Measurements from ENCODE around the gene ARHGAP1. TPM values are rescaled to one million over a fixed set of nuclear protein-coding genes. Genes with fewer than 3 reads are reported as not detected.

ARHGAP1 gene
- 39.9 and 50.1 TPM in 2 replicates for total RNA-seq

DNA sequence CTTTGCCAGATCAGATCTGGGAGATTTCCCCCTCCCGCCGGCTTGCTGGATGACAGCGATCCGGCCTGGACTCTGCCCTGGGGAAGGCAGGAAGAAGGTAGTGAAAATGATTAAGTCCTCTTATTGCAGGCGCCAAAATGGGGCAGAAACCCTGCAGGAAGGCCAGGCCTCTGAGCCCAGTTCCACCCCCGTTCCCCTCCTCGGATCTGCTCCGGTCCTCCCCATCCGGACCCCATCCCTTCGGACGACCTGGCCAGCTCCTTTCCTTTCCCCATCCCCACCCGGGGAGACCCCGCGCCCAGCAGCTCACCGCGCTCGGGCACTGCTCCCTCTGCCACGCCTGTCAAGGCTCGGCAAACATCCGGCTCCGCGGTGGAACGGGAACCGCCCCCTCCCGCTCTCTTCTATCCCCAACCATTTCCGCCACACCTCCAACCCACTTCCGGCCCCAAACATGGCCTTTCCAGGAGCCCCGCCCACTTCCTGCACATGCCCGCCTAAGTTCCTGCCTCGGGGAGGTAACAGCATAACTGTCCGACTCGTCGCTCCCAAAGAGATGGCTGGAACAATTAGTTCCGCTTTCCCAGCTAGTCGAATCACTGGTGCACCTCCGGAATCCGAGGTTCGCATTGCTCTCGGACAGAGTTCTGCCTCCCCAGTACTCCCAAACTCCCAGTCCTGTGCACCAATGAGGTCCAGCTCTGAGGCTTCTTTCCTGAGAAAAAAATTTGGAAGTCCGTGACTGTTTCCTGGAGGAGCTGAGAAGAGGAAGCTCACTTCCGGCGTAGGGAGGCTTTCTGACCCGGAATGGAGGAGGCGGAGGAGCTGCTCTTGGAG lies at the start of gene ARHGAP1, which contains the start of gene ZNF408:
Gene ARHGAP1 (minus strand): TSS at position 379 of the 837 bp plus-strand sequence. CDS start 4,512 bp downstream, outside the sequence.
Gene ZNF408 (plus strand): TSS at position 791 of the 837 bp plus-strand sequence. CDS start 17 bp downstream, at position 808.

DNA sequence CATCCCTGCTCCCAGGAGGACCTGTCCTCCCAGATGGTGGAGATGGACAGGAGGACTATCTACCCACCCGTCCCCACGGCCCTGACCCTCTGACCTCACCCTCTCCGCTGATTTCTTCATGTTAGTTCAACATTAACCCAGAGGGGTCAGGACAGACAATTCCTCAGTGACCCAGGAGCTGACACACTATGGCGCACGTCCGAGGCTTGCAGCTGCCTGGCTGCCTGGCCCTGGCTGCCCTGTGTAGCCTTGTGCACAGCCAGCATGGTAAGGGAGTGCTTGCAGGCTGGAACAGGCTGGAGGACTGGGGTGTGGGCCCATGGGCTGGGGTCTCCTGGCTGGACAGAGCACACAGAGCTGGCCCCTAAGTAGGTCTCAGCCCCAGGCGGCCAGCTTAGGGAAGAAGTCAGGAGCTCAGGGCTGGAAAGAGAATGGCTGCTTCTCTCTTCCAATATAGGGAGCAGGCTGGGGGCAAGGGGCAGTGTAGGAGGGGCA lies 18.7 kb upstream of the ARHGAP1 start, which contains the start of gene F2:
Gene F2 (plus strand): TSS at position 166 of the 495 bp plus-strand sequence. CDS start 23 bp downstream, at position 189.

Other genes starting within 250 kb of the ARHGAP1 start
- 17.3 and 19.1 TPM in 2 replicates for gene AMBRA1, start 106.6 kb downstream of the ARHGAP1 start, total RNA-seq
- 2.9 and 5.7 TPM in 2 replicates for gene HARBI1, start 83.4 kb downstream of the ARHGAP1 start, total RNA-seq
- gene ATG13, start 83.1 kb downstream of the ARHGAP1 start, total RNA-seq = 92.6 and 116 TPM in 2 replicates
- 12.5 and 19.0 TPM in 2 replicates for gene ZNF408, start 412 bp upstream of the ARHGAP1 start, total RNA-seq
- not detected in 2 replicates for gene F2, start 18.6 kb upstream of the ARHGAP1 start, total RNA-seq
- 34.5 and 37.4 TPM in 2 replicates for gene CKAP5, start 145.7 kb upstream of the ARHGAP1 start, total RNA-seq
- gene LRP4, start 217.9 kb upstream of the ARHGAP1 start, total RNA-seq = 0.72 and 1.5 TPM in 2 replicates
- gene CSTPP1, start 236.1 kb upstream of the ARHGAP1 start, total RNA-seq = 11.3 and 27.8 TPM in 2 replicates